ENCODE measurements around the gene TTLL4. TPM values are rescaled to one million over a fixed set of nuclear protein-coding genes. Genes with fewer than 3 reads are reported as not detected.
"Not testable (repeated sequence)": the region's sequence is repeated elsewhere in the genome, so short reads cannot be mapped to it uniquely, and the experiment has no call there.

The TTLL4 gene
- total and polyA plus RNA-seq, 4 donors = 18.6 to 30.5 (median 22.3) TPM

DNA sequence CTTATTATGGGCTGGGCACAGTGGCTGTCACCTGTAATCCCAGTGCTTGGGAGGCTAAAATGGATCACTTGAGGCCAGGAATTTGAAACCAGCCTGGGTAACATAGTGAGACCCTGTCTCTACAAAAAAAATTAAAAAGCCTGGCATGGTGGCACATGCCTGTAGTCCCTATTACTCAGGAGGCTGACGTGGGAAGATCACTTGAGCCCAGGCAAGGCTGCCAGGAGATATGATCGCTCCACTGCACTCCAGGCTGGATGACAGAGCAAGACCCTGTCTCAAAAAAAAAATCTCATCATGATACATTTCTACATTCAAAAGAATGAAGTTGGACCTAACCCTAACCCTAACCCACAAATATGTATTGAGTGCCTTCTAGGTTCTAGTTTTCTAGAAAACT, 51.2 kb downstream of the TTLL4 start:
- WGBS, 2 donors = 86 to 89% methylated on average over 2 of the region's 2 CpGs
- Histone ChIP-seq H3K27ac (ENCODE audit: low read depth in 1 of 2, low read length in 1 of 2) (no peak overlapping the region), H3K9me3 (ENCODE audit: control insufficient read depth in 4 of 4, insufficient read depth in 3 of 4, low read length in 3 of 4) (no peaks in the 10 kb centered on the region), H3K4me3 (no peak overlapping the region), H3K27me3 (ENCODE audit: control insufficient read depth in 3 of 3, insufficient read depth in 3 of 3, low read length in 2 of 3) (no peaks in the 10 kb centered on the region), H3K36me3 (ENCODE audit: control insufficient read depth in 4 of 4, insufficient read depth in 4 of 4, low read length in 4 of 4) (peaks cover 0 to 2% (median 0%) of the 10 kb centered on the region in 4 donors), H3K9ac (ENCODE audit: insufficient read depth in 1 of 2, low read length in 2 of 2) (no peak overlapping the region), H3K4me1 (ENCODE audit: control insufficient read depth in 5 of 5, insufficient read depth in 5 of 5, low read length in 5 of 5) (peaks cover 0 to 10% (median 0%) of the 10 kb centered on the region in 5 donors)
- no peak for DNase-seq
- no peak for ATAC-seq (ENCODE audit: insufficient read depth, low FRiP score)
- TF ChIP-seq, protein P1, sequence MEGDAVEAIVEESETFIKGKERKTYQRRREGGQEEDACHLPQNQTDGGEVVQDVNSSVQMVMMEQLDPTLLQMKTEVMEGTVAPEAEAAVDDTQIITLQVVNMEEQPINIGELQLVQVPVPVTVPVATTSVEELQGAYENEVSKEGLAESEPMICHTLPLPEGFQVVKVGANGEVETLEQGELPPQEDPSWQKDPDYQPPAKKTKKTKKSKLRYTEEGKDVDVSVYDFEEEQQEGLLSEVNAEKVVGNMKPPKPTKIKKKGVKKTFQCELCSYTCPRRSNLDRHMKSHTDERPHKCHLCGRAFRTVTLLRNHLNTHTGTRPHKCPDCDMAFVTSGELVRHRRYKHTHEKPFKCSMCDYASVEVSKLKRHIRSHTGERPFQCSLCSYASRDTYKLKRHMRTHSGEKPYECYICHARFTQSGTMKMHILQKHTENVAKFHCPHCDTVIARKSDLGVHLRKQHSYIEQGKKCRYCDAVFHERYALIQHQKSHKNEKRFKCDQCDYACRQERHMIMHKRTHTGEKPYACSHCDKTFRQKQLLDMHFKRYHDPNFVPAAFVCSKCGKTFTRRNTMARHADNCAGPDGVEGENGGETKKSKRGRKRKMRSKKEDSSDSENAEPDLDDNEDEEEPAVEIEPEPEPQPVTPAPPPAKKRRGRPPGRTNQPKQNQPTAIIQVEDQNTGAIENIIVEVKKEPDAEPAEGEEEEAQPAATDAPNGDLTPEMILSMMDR (IDR thresholded peaks at IDR 0.05; ENCODE audit: control extremely low read depth, extremely low read depth) = no peak

DNA sequence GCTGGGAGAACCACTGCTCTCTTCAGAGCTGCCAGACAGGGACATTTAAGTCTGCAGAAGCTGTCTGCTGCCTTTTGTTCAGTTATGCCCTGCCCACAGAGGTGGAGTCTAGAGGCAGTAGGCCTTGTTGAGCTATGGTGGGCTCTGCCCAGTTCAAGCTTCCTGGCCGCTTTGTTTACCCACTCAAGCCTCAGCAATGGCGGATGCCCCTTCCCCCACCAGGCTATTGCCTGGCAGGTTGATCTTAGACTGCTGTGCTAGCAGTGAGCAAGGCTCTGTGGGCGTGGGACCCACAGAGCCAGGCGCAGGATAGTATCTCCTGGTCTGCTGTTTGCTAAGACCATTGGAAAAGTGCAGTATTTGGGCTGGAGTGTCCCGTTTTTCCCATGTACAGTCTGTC, 62.1 kb downstream of the TTLL4 start:
- ATAC-seq (ENCODE audit: insufficient read depth, low FRiP score); H3K4me1 ChIP-seq (ENCODE audit: control insufficient read depth in 5 of 5, insufficient read depth in 5 of 5, low read length in 5 of 5); H3K27me3 ChIP-seq (ENCODE audit: control insufficient read depth in 3 of 3, insufficient read depth in 3 of 3, low read length in 2 of 3); H3K36me3 ChIP-seq (ENCODE audit: control insufficient read depth in 4 of 4, insufficient read depth in 4 of 4, low read length in 4 of 4); H3K27ac ChIP-seq (ENCODE audit: low read depth in 1 of 2, low read length in 1 of 2); H3K4me3 ChIP-seq; DNase-seq; H3K9ac ChIP-seq (ENCODE audit: insufficient read depth in 1 of 2, low read length in 2 of 2); H3K9me3 ChIP-seq (ENCODE audit: control insufficient read depth in 4 of 4, insufficient read depth in 3 of 4, low read length in 3 of 4): not testable (repeated sequence)
- 89 to 95% methylated on average over 5 of the region's 5 CpGs for WGBS, 2 donors

DNA sequence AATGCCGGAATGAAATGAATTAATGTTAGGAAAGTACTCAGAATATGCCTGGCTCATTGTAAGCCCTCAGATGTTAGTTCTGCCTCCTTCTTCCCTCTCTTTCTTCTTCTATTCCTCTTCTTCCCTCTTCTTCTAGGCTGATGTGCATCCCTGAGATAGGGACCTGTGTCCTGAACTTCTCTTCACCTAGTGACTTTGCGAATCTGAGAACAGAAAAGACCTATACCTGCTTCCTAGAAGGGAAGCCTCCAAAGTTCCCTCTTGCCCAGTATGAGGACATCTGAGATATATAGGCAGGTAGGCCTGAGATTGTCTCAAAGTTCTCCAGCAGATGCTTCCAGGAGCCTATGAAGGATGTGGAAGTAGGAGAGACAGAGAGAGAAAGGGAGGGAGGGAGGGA, 63.2 kb downstream of the TTLL4 start:
- no peak for ATAC-seq (ENCODE audit: insufficient read depth, low FRiP score)
- Histone ChIP-seq H3K27me3 (ENCODE audit: control insufficient read depth in 3 of 3, insufficient read depth in 3 of 3, low read length in 2 of 3) (no peaks in the 10 kb centered on the region), H3K27ac (ENCODE audit: low read depth in 1 of 2, low read length in 1 of 2) (no peak overlapping the region), H3K4me3 (no peak overlapping the region), H3K9ac (ENCODE audit: insufficient read depth in 1 of 2, low read length in 2 of 2) (no peak overlapping the region), H3K4me1 (ENCODE audit: control insufficient read depth in 5 of 5, insufficient read depth in 5 of 5, low read length in 5 of 5) (no peaks in the 10 kb centered on the region), H3K36me3 (ENCODE audit: control insufficient read depth in 4 of 4, insufficient read depth in 4 of 4, low read length in 4 of 4) (peaks cover 0 to 2% (median 0%) of the 10 kb centered on the region in 4 donors), H3K9me3 (ENCODE audit: control insufficient read depth in 4 of 4, insufficient read depth in 3 of 4, low read length in 3 of 4) (peaks cover 0 to 2% (median 0%) of the 10 kb centered on the region in 4 donors)
- no peak for DNase-seq
- TF ChIP-seq, protein P1 (IDR thresholded peaks at IDR 0.05; ENCODE audit: control extremely low read depth, extremely low read depth) = no peak
- WGBS, 2 donors = 94 to 99% methylated on average over 2 of the region's 2 CpGs

DNA sequence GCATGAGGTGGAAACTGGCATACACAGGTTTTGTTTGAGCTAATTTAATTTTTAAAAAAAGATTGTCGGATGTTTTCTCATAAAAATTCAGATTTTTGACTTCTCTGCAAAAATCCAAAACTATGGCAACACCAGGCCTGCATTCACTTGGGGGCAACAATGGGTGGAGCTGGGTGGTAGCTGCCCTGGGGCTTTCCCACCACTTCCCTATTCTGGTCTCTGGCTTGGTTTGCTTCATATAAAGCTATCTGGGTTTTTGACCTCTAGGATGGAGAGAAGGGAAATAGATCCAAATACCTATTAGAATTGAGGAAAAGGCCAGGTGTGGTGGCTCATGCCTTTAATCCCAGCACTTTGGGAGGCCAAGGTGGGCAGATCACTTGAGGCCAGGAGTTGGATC, 65.9 kb downstream of the TTLL4 start:
- Histone ChIP-seq H3K4me1 (ENCODE audit: control insufficient read depth in 5 of 5, insufficient read depth in 5 of 5, low read length in 5 of 5) (peaks cover 0 to 8% (median 5%) of the 10 kb centered on the region in 5 donors), H3K27ac (ENCODE audit: low read depth in 1 of 2, low read length in 1 of 2) (no peak overlapping the region), H3K4me3 (no peak overlapping the region), H3K36me3 (ENCODE audit: control insufficient read depth in 4 of 4, insufficient read depth in 4 of 4, low read length in 4 of 4) (peaks cover 0 to 2% (median 0%) of the 10 kb centered on the region in 4 donors), H3K27me3 (ENCODE audit: control insufficient read depth in 3 of 3, insufficient read depth in 3 of 3, low read length in 2 of 3) (no peaks in the 10 kb centered on the region), H3K9me3 (ENCODE audit: control insufficient read depth in 4 of 4, insufficient read depth in 3 of 4, low read length in 3 of 4) (peaks cover 0 to 2% (median 0%) of the 10 kb centered on the region in 4 donors), H3K9ac (ENCODE audit: insufficient read depth in 1 of 2, low read length in 2 of 2) (no peak overlapping the region)
- TF ChIP-seq, protein P1 (IDR thresholded peaks at IDR 0.05; ENCODE audit: control extremely low read depth, extremely low read depth) = no peak
- DNase-seq = no peak
- no peak for ATAC-seq (ENCODE audit: insufficient read depth, low FRiP score)
- WGBS, 2 donors = 91 to 100% methylated on average over 1 of the region's 1 CpG
